Measurements from ENCODE around the gene CDH13.

CDH13 gene

GRCh38 chr16:83689385-83689831 is 1062.6 kb downstream of the CDH13 start:
- H3K9me3 ChIP-seq (ENCODE audit: control insufficient read depth, low read length) = no peaks in the 10 kb centered on the region
- H3K36me3 ChIP-seq (ENCODE audit: control insufficient read depth in 1 of 2, insufficient read depth in 2 of 2, low read depth in 1 of 2, low read length in 2 of 2) = no peaks in the 10 kb centered on the region
- no peak overlapping the region for H2AFZ ChIP-seq (ENCODE audit: low read depth, low read length)
- H3K9ac ChIP-seq (ENCODE audit: low read length) = no peak overlapping the region
- 8% methylated on average over 5 of the region's 5 CpGs for WGBS
- no peak overlapping the region for H2BK12ac ChIP-seq (ENCODE audit: low read length in 2 of 2)
- H3K23ac ChIP-seq (ENCODE audit: low read length in 2 of 2) = no peak overlapping the region
- H2BK120ac ChIP-seq (ENCODE audit: low read depth, low read length) = no peak overlapping the region
- no peak overlapping the region for H3K4me3 ChIP-seq (ENCODE audit: insufficient read depth in 1 of 2, low read depth in 1 of 2, low read length in 2 of 2)
- H3K18ac ChIP-seq (ENCODE audit: low read depth in 1 of 2, low read length in 2 of 2) = no peak overlapping the region
- H2BK15ac ChIP-seq (ENCODE audit: low read depth, poor library complexity, severe bottlenecking) = no peak overlapping the region
- no peak overlapping the region for H2AK5ac ChIP-seq (ENCODE audit: low read length, severe bottlenecking)
- no peak overlapping the region for H4K91ac ChIP-seq (ENCODE audit: low read length)
- H3K4me2 ChIP-seq (ENCODE audit: low read length, poor library complexity, severe bottlenecking) = no peak overlapping the region
- H3K27ac ChIP-seq (ENCODE audit: low read length, poor library complexity, severe bottlenecking) = peak overlapping the region; percentile 90
- H3K27me3 ChIP-seq (ENCODE audit: control insufficient read depth in 1 of 2, insufficient read depth in 1 of 2, low read length in 2 of 2) = peaks cover 0 to 38% of the 10 kb centered on the region in 2 experiments
- H3K14ac ChIP-seq (ENCODE audit: low read length in 2 of 2) = no peak overlapping the region
- peaks cover 12% of the 10 kb centered on the region for H3K4me1 ChIP-seq (ENCODE audit: control insufficient read depth, insufficient read depth, low read depth, low read length)
- no peaks in the 10 kb centered on the region for H3K79me1 ChIP-seq (replicated peaks; ENCODE audit: low read length, poor library complexity, severe bottlenecking)
- peak; percentile 95 for DNase-seq
- no peak overlapping the region for H3K4ac ChIP-seq (ENCODE audit: low read depth in 1 of 2, low read length in 2 of 2)
- H4K8ac ChIP-seq (ENCODE audit: low read length) = no peak overlapping the region
- H2BK5ac ChIP-seq (ENCODE audit: low read depth, low read length, poor library complexity, severe bottlenecking) = peak overlapping the region; percentile 92

GRCh38 chr16:83692224-83692623 is 1065.5 kb downstream of the CDH13 start:
- WGBS = 64% methylated on average over 5 of the region's 5 CpGs
- H2AFZ ChIP-seq (ENCODE audit: low read depth, low read length) = no peak overlapping the region

GRCh38 chr16:83698964-83699363 is 1072.2 kb downstream of the CDH13 start:
- Histone ChIP-seq H3K9ac (ENCODE audit: low read length) (no peak overlapping the region), H2AK5ac (ENCODE audit: low read length, severe bottlenecking) (no peak overlapping the region), H4K91ac (ENCODE audit: low read length) (no peak overlapping the region), H4K8ac (ENCODE audit: low read length) (no peak overlapping the region), H3K23ac (ENCODE audit: low read length in 2 of 2) (no peak overlapping the region), H3K36me3 (ENCODE audit: control insufficient read depth in 1 of 2, insufficient read depth in 2 of 2, low read depth in 1 of 2, low read length in 2 of 2) (peaks cover 0 to 4% of the 10 kb centered on the region in 2 experiments), H3K4ac (ENCODE audit: low read depth in 1 of 2, low read length in 2 of 2) (no peak overlapping the region), H3K79me1 (replicated peaks; ENCODE audit: low read length, poor library complexity, severe bottlenecking) (peaks cover 2% of the 10 kb centered on the region), H3K18ac (ENCODE audit: low read depth in 1 of 2, low read length in 2 of 2) (no peak overlapping the region), H2AFZ (ENCODE audit: low read depth, low read length) (no peak overlapping the region), H2BK5ac (ENCODE audit: low read depth, low read length, poor library complexity, severe bottlenecking) (no peak overlapping the region), H3K27ac (ENCODE audit: low read length, poor library complexity, severe bottlenecking) (no peak overlapping the region), H2BK120ac (ENCODE audit: low read depth, low read length) (no peak overlapping the region), H3K27me3 (ENCODE audit: control insufficient read depth in 1 of 2, insufficient read depth in 1 of 2, low read length in 2 of 2) (peaks cover 0 to 7% of the 10 kb centered on the region in 2 experiments), H3K4me2 (ENCODE audit: low read length, poor library complexity, severe bottlenecking) (no peak overlapping the region), H2BK15ac (ENCODE audit: low read depth, poor library complexity, severe bottlenecking) (no peak overlapping the region), H3K4me1 (ENCODE audit: control insufficient read depth, insufficient read depth, low read depth, low read length) (peaks cover 5% of the 10 kb centered on the region), H3K9me3 (ENCODE audit: control insufficient read depth, low read length) (no peaks in the 10 kb centered on the region), H3K14ac (ENCODE audit: low read length in 2 of 2) (no peak overlapping the region), H3K4me3 (ENCODE audit: insufficient read depth in 1 of 2, low read depth in 1 of 2, low read length in 2 of 2) (no peak overlapping the region), H2BK12ac (ENCODE audit: low read length in 2 of 2) (no peak overlapping the region)
- DNase-seq = no peak
- 92% methylated on average over 4 of the region's 4 CpGs for WGBS

More at GRCh38 chr16:83692224-83692623, 1065.5 kb downstream of the CDH13 start:
- Histone ChIP-seq H3K4me1 (ENCODE audit: control insufficient read depth, insufficient read depth, low read depth, low read length) (peaks cover 13% of the 10 kb centered on the region), H3K27me3 (ENCODE audit: control insufficient read depth in 1 of 2, insufficient read depth in 1 of 2, low read length in 2 of 2) (peaks cover 0 to 30% of the 10 kb centered on the region in 2 experiments), H3K23ac (ENCODE audit: low read length in 2 of 2) (peak overlapping the region in 1 of 2 experiments; percentile 48), H2AK5ac (ENCODE audit: low read length, severe bottlenecking) (no peak overlapping the region), H3K9me3 (ENCODE audit: control insufficient read depth, low read length) (no peaks in the 10 kb centered on the region), H2BK5ac (ENCODE audit: low read depth, low read length, poor library complexity, severe bottlenecking) (no peak overlapping the region), H3K4me3 (ENCODE audit: insufficient read depth in 1 of 2, low read depth in 1 of 2, low read length in 2 of 2) (no peak overlapping the region), H3K79me1 (replicated peaks; ENCODE audit: low read length, poor library complexity, severe bottlenecking) (no peaks in the 10 kb centered on the region), H3K14ac (ENCODE audit: low read length in 2 of 2) (no peak overlapping the region), H3K4me2 (ENCODE audit: low read length, poor library complexity, severe bottlenecking) (no peak overlapping the region), H3K27ac (ENCODE audit: low read length, poor library complexity, severe bottlenecking) (no peak overlapping the region), H4K8ac (ENCODE audit: low read length) (no peak overlapping the region), H3K9ac (ENCODE audit: low read length) (no peak overlapping the region), H2BK120ac (ENCODE audit: low read depth, low read length) (no peak overlapping the region), H3K36me3 (ENCODE audit: control insufficient read depth in 1 of 2, insufficient read depth in 2 of 2, low read depth in 1 of 2, low read length in 2 of 2) (no peaks in the 10 kb centered on the region), H3K4ac (ENCODE audit: low read depth in 1 of 2, low read length in 2 of 2) (no peak overlapping the region), H4K91ac (ENCODE audit: low read length) (no peak overlapping the region), H2BK12ac (ENCODE audit: low read length in 2 of 2) (no peak overlapping the region), H2BK15ac (ENCODE audit: low read depth, poor library complexity, severe bottlenecking) (no peak overlapping the region), H3K18ac (ENCODE audit: low read depth in 1 of 2, low read length in 2 of 2) (no peak overlapping the region)
- no peak for DNase-seq

- peaks cover 7% of the 10 kb centered on the region for H3K4me1 ChIP-seq (ENCODE audit: control insufficient read depth, insufficient read depth, low read depth, low read length)
- no peak overlapping the region for H3K9ac ChIP-seq (ENCODE audit: low read length)
- no peaks in the 10 kb centered on the region for H3K27me3 ChIP-seq (ENCODE audit: control insufficient read depth in 1 of 2, insufficient read depth in 1 of 2, low read length in 2 of 2)
- H2BK15ac ChIP-seq (ENCODE audit: low read depth, poor library complexity, severe bottlenecking) = no peak overlapping the region
- H3K9me3 ChIP-seq (ENCODE audit: control insufficient read depth, low read length) = no peaks in the 10 kb centered on the region
- no peak overlapping the region for H2BK5ac ChIP-seq (ENCODE audit: low read depth, low read length, poor library complexity, severe bottlenecking)
- no peak overlapping the region for H3K4me3 ChIP-seq (ENCODE audit: insufficient read depth in 1 of 2, low read depth in 1 of 2, low read length in 2 of 2)
- H3K79me1 ChIP-seq (replicated peaks; ENCODE audit: low read length, poor library complexity, severe bottlenecking) = peaks cover 2% of the 10 kb centered on the region
- H4K91ac ChIP-seq (ENCODE audit: low read length) = no peak overlapping the region
- no peak overlapping the region for H2AK5ac ChIP-seq (ENCODE audit: low read length, severe bottlenecking)
- H3K4me2 ChIP-seq (ENCODE audit: low read length, poor library complexity, severe bottlenecking) = no peak overlapping the region
- peaks cover 0 to 4% of the 10 kb centered on the region in 2 experiments for H3K36me3 ChIP-seq (ENCODE audit: control insufficient read depth in 1 of 2, insufficient read depth in 2 of 2, low read depth in 1 of 2, low read length in 2 of 2)
- no peak overlapping the region for H3K18ac ChIP-seq (ENCODE audit: low read depth in 1 of 2, low read length in 2 of 2)
- no peak overlapping the region for H2BK12ac ChIP-seq (ENCODE audit: low read length in 2 of 2)
- no peak overlapping the region for H3K27ac ChIP-seq (ENCODE audit: low read length, poor library complexity, severe bottlenecking)
- no peak overlapping the region for H2AFZ ChIP-seq (ENCODE audit: low read depth, low read length)
- no peak overlapping the region for H4K8ac ChIP-seq (ENCODE audit: low read length)
- 87% methylated on average over 3 of the region's 4 CpGs for WGBS
- DNase-seq = no peak
- no peak overlapping the region for H3K14ac ChIP-seq (ENCODE audit: low read length in 2 of 2)
- H2BK120ac ChIP-seq (ENCODE audit: low read depth, low read length) = no peak overlapping the region
- no peak overlapping the region for H3K23ac ChIP-seq (ENCODE audit: low read length in 2 of 2)
- no peak overlapping the region for H3K4ac ChIP-seq (ENCODE audit: low read depth in 1 of 2, low read length in 2 of 2)
These were observed 1073.0 kb downstream of the CDH13 start for GRCh38 chr16:83699817-83700216.
